Mammary epithelial cell (primary cell): ENCODE measurements around the gene SORBS1.

Source experiments
- CTCF ChIP-seq, 2 donors: IDR thresholded peaks in 1 of 2; conservative IDR thresholded peaks in 1 of 2; 2 replicates each; pipeline ENCODE4 v1.5.1; 2011 to 2012; ENCODE audit warnings: inconsistent platforms in 2 of 2, low read length in 2 of 2, mild to moderate bottlenecking in 2 of 2, control low read depth in 1 of 2, low read depth in 1 of 2; ENCODE audit not compliant: insufficient read depth in 1 of 2; ENCODE audit errors: extremely low read depth in 1 of 2
- EZH2 ChIP-seq: IDR thresholded peaks from 2 replicates; pipeline ENCODE4 v1.6.1; 2012; ENCODE audit warnings: low read length, inconsistent platforms, borderline replicate concordance

GRCh38 chr10:95454940-95455339, 106.2 kb downstream of the SORBS1 start:
- TF ChIP-seq CTCF (conservative IDR thresholded peaks at IDR 0.05 in 1 of 2, IDR thresholded peaks at IDR 0.05 in 1 of 2; ENCODE audit: extremely low read depth in 1 of 2, insufficient read depth in 1 of 2, low read depth in 1 of 2, low read length in 2 of 2) (no peak), EZH2 (no peak)
